DMS53 treated with DMSO at 0.1 percent for 48 hours (cell line): Measurements from ENCODE around the gene HSD3B7.
"Not testable (repeated sequence)": the region's sequence is repeated elsewhere in the genome, so short reads cannot be mapped to it uniquely, and the experiment has no call there.

Experiments
- DNase-seq: peaks from one replicate; lab custom pipeline; 2025; ENCODE audit not compliant: unreplicated experiment; lab: John Stamatoyannopoulos, UW

Gene HSD3B7

DNA sequence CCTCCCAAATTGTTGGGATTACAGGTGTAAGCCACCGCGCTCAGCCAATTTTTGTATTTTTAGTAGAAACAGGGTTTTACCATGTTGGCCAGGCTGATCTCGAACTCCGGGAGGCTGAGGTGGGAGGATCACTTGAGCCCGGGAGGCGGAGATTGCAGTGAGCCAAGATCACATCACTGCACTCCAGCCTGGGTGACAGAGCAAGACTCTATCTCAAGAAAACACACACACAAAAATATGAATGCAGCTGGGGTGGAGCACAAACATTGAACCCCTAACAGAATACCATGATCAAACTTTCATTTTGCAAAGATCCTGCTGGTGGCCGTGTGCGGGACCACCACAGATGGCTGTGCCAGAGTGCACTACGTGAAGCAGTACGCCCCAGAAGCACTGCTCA, 32.7 kb downstream of the HSD3B7 start:
- not testable (repeated sequence) for DNase-seq

DNA sequence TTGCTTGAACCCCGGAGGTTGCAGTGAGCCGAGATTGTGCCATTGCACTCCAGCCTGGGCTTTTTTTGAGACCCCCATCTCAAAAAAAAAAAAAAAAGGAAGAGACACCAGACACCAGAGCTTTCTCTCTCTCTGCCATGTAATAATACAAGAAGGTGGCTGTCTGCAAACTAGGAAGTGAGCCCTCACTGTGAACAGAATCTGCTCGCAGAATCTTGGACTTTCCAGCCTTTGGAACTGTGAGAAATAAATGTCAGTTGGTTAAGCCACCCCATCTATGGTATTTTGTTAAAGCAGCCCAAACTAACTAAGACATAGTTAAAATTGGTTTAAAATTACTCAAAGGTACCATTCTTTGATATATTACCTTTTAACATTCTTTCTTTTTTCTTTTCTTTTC, 35.5 kb downstream of the HSD3B7 start:
- no peak for DNase-seq

DNA sequence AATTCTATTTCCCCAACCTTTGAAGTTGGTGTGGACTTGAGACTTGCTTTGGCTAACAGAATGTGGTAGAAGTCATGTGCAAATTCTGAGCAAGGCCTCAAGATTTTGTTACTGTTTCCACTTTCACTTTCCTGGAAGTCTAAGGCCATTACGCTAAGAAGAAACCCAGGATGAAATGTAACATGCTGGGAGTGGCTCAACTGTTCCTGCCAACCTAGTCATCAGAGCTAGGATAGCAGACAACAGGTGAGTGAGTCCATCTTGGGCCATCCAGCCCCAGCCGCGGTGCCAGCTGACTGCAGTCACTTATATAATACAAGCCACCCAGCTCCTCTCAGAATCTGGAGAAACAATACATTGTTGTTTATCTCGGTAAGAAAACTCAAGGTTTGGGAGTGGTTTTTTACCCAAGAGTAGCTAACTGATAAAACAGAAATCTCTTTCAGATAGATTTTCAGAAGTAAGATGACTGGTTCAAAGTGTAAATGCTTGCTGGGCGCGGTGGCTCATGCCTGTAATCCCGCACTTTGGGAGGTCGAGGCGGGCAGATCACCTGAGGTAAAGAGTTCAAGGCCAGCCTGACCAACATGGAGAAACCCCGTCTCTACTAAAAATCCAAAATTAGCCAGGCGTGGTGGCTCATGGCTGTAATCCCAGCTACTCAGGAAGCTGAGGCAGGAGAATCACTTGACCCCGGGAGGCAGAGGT, 37.7 kb downstream of the HSD3B7 start:
- no peak for DNase-seq

DNA sequence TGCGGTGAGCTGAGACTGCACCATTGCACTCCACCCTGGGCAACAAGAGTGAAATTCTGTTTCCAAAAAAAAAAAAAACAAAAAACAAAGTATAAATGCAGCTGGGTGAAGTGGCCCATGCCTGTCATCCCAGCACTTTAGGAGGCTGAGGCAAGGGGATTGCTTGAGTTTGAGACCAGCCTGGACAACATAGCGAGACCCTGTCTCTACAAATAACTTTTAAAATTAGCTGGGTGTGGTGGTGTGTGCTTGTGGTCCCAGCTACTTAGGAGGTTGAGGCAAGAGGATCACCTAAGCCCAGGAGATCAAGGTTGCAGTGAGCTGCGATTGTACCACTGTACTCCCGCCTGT, 38.2 kb downstream of the HSD3B7 start:
- DNase-seq = no peak

DNA sequence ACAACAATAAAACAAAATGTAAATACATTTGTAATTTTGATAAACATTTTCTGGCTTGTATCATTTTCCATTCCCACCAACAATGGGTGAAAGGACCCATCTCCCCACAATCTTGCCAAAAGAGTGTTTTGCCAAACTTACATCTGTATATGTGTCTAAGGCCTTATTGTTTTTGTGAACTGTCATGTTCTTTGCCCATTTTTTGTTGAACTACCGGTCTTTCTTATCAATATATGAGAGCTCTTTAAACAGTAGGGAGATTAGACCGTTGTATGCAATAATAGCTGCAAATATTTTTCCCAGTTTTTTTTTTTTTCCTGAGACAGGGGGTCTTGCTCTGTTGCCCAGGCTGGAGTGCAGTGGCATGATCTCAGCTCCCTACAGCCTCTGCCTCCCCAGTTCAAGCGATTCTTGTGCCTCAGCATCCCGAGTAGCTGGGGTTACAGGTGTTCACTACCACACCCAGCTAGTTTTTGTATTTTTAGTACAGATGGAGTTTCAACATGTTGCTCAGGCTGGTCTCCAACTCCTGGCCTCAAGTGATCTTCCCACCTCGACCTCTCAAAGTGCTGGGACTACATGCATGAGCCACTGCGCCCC, 38.7 kb downstream of the HSD3B7 start:
- no peak for DNase-seq

DNA sequence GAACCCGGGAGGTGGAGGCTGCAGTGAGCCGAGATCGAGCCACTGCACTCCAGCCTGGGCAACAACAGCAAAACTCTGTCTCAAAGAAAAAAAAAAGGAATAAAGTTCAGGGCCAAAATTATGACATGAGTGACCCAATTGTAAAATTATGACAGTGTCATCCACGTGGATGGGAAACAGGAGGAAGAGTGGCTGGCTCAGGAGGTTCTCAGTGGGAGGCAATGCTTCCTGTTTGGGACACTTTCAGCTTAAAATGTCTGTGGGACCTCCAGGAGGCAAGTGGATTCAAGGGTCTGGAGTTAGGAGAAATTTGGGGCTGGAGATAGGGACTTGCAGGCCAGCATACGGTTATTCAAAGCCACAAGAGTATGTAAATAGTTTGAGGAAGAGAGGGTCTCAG, 40.3 kb downstream of the HSD3B7 start:
- no peak for DNase-seq

DNA sequence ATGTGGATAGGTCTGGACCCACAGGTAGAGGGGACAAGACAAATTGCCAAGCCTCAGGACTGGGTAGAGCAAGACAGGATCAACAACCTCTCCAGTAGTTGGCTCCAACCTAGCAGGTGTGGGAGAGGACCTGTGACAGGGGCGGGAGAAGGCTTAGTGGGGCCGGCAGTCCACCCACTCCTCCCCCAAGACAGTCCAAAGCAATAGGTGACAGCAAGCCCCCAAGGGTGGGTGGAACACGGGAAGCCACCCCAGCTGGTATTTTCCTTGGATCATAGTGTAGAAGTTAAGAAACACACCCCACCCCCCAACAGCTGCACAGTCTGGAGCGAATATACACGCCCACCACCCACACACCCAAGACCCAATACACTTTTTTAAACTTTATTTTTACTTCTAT, 44.3 kb downstream of the HSD3B7 start:
- DNase-seq = no peak

DNA sequence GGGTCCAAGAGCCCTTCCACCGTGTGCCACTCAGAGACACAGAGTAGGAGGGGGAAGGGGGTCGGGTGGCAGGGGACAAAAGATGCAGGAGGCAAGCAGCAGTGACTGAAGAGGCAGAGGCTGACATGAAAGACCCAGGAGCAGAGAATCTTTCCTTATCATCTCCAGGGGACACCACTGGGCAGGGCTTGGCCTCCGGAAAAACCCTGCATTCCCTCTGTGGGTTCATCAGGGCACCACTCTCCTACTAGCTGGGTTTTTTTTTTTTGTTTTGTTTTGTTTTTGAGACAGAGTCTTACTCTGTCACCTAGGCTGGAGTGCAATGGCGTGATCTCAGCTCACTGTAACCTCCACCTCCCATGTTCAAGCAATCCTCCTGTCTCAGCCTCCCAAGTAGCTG, 46.3 kb downstream of the HSD3B7 start:
- no peak for DNase-seq

DNA sequence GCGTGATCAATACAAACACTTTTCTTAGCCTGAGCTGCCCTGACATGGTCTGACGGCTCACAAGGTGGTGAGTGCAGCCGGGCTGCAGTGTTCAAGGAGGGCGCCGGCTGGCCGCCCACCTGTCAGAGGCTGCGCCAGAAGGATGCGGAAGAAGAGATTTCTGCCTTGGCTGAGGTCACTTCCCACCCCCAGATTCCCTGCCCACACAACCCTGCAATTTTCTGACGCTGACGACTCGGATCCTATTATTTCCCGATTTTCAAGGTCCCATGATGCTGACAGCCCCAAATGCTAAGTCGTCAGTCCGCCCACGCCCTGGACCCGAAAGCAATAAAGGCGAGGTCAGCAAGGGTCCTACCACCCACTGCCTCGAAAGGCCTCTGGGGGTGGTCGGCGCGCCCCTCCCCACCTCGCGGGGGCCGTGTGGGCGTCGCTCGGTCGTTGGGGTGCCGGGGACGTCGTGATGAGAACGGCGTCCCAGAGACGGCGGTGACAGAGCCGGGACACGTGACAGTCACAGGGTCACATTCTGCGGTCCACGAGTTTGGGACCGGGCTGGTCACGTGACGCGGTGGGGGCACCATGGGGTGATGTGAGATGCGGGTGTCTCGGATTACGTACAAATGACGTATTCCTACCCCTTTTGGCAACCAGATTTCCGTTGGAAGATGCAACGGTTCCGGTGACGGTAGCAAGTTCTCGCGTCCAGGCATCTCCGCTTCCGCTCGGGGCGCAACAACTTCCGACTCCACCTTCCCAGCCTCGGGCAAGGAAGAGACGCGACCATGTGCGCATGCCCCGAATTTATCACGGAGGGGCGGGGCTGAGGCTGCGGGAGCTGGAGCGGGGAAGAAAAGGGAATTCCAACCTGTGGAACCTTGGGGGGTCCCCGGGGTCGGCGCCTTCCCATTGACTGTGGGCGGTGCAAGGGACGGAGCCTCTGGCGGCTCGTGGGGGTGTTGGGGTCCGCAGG, 48.0 kb downstream of the HSD3B7 start, which contains the start of gene STX4:
STX4 (plus strand) TSS at position 823 of the 973 bp plus-strand sequence. CDS start 248 bp downstream, outside the sequence.
- peak; percentile 78 for DNase-seq

DNA sequence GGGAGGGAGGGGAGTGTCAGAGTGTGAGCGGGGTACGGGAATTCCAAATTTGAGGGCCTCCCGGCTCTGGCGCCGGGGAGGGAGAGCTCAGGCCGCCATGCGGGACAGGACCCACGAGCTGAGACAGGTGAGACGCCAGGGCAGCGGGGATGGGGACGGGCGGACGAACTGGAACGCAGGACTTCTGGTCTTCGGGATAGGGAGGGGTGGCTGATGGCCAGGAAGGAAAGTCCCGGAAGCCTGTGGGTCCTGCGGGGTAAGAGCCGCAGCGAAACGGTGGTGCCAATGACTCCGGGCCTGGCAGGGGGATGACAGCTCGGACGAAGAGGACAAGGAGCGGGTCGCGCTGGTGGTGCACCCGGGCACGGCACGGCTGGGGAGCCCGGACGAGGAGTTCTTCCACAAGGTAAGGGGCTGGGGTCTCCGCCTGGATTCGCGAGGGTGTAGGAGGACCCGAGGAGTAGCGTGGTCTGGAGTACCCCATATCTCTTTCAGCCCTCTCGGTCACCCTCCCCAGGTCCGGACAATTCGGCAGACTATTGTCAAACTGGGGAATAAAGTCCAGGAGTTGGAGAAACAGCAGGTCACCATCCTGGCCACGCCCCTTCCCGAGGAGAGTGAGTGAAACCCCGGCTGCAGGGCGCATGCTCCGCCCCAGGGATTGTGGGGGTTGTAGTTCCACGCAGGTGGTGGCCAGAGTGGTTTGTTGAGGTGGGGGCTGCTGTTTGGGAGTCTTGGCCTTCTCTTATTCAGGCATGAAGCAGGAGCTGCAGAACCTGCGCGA, 48.9 kb downstream of the HSD3B7 start:
- peak; percentile 48 for DNase-seq

DNA sequence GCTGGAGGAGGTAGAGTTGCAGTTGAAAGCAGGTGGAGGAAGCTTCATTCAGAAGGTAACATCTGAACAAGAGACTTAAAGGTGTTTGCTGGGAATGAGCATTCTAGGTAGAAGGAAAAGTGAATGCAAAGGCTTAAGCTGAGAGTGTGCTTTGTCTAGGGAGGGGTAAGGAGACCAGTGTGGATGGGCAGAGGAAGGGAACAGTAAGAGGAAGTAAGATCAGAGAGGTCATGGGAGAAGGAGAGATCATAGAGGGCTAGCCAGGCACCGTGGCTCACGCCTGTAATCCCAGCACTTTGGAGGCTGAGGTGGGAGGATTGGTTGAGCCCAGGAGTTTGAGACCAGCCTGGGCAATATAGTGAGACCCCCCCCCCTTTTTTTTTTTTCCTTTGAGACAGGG, 51.7 kb downstream of the HSD3B7 start:
- DNase-seq = no peak
